ENCODE data around the gene NHLH1. TPM values are rescaled to one million over a fixed set of nuclear protein-coding genes. Genes with fewer than 3 reads are reported as not detected.

NHLH1 gene
- total RNA-seq, 1 donor from 2014 or later: not detected

Other genes with a start within 250 kb of the NHLH1 start
- gene ATP1A4, start 215.5 kb upstream of the NHLH1 start, total RNA-seq: not detected
- gene CASQ1, start 176.5 kb upstream of the NHLH1 start, total RNA-seq: 20.0 TPM
- gene PEA15, start 161.7 kb upstream of the NHLH1 start, total RNA-seq: 277 TPM
- 145 TPM for gene DCAF8, start 104.5 kb upstream of the NHLH1 start, total RNA-seq
- gene PEX19, start 81.9 kb upstream of the NHLH1 start, total RNA-seq: 96.2 TPM
- 93.0 TPM for gene COPA, start 23.8 kb upstream of the NHLH1 start, total RNA-seq
- gene NCSTN, start 23.7 kb upstream of the NHLH1 start, total RNA-seq: 60.7 TPM
- gene VANGL2, start 33.5 kb downstream of the NHLH1 start, total RNA-seq: 2.6 TPM
- gene SLAMF6, start 156.2 kb downstream of the NHLH1 start, total RNA-seq: 0.59 TPM
- gene CD84, start 212.4 kb downstream of the NHLH1 start, total RNA-seq: 2.8 TPM